Measurements from ENCODE around the gene SMIM17. TPM values are rescaled to one million over a fixed set of nuclear protein-coding genes. Genes with fewer than 3 reads are reported as not detected.

The SMIM17 gene
- total and polyA plus RNA-seq, 2 of the 13 experiments (the other 11 are each of a cell fraction or from before 2014, with no cell fraction given): 0.21 to 0.53 TPM

DNA sequence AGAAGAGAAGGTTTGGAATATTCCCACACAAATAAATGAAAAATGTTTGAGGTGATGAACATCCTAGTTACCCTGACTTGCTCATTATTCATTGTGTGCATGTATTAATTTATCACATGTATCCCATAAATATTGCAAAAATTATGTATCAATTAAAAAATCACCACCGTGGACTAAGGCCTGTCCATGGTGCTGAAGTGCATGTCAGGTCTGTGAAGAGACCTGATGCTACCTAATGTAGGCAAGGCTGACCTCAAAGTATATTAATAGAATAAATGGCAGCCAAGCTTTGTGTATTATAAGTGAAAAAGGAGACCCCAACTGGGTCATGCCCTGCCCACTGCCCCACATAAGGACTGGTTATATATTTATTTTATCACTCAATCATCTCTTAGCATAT, 63.0 kb downstream of the SMIM17 start:
- CTCF ChIA-PET (ENCODE audit: low intra/inter-chr PET ratio, low total read pairs): no interaction called here
- no peaks in the 10 kb centered on the region for H3K27me3 ChIP-seq (ENCODE audit: control insufficient read depth in 1 of 2, insufficient read depth in 2 of 2, low read length in 2 of 2)
- BruUV-seq (replicated peaks): no TSS peak

More for the DNA sequence above, 63.0 kb downstream of the SMIM17 start:
- peaks cover 29% of the 10 kb centered on the region for H3K9me3 ChIP-seq (ENCODE audit: low read length)
- H3K4me2 ChIP-seq (ENCODE audit: low read depth, low read length): no peak overlapping the region
- H3K4me3 ChIP-seq (replicated peaks in 1 of 3; ENCODE audit: insufficient read depth in 1 of 3, low read depth in 2 of 3, low read length in 3 of 3): no peak overlapping the region
- 67% methylated on average over 1 of the region's 1 CpG for WGBS (ENCODE audit: low lambda C conversion rate)
- POLR2A ChIA-PET: no interaction called here
- no peaks in the 10 kb centered on the region for H3K36me3 ChIP-seq (replicated peaks in 1 of 2; ENCODE audit: control insufficient read depth in 1 of 2, insufficient read depth in 2 of 2, low read length in 2 of 2)
- ATAC-seq (no peak), FAIRE-seq (no peak), DNase-seq (ENCODE audit: low spot score) (no peak)
- TF ChIP-seq MTF2 (CRISPR knock-in tag; IDR thresholded peaks at IDR 0.05; ENCODE audit: borderline replicate concordance) (no peak), POGZ (CRISPR knock-in tag; IDR thresholded peaks at IDR 0.05) (no peak), ZNF12 (CRISPR knock-in tag; IDR thresholded peaks at IDR 0.05) (no peak), CENPX (CRISPR knock-in tag; IDR thresholded peaks at IDR 0.05) (no peak), MIER2 (CRISPR knock-in tag; IDR thresholded peaks at IDR 0.05) (peak; percentile 92), ZKSCAN5 (CRISPR knock-in tag; IDR thresholded peaks at IDR 0.05) (no peak), AKAP8 (CRISPR knock-in tag; IDR thresholded peaks at IDR 0.05) (no peak), SAP130 (CRISPR knock-in tag; IDR thresholded peaks at IDR 0.05; ENCODE audit: low read depth) (no peak), ZFY (CRISPR knock-in tag; IDR thresholded peaks at IDR 0.05) (no peak)
- TF ChIP-seq, protein P1, sequence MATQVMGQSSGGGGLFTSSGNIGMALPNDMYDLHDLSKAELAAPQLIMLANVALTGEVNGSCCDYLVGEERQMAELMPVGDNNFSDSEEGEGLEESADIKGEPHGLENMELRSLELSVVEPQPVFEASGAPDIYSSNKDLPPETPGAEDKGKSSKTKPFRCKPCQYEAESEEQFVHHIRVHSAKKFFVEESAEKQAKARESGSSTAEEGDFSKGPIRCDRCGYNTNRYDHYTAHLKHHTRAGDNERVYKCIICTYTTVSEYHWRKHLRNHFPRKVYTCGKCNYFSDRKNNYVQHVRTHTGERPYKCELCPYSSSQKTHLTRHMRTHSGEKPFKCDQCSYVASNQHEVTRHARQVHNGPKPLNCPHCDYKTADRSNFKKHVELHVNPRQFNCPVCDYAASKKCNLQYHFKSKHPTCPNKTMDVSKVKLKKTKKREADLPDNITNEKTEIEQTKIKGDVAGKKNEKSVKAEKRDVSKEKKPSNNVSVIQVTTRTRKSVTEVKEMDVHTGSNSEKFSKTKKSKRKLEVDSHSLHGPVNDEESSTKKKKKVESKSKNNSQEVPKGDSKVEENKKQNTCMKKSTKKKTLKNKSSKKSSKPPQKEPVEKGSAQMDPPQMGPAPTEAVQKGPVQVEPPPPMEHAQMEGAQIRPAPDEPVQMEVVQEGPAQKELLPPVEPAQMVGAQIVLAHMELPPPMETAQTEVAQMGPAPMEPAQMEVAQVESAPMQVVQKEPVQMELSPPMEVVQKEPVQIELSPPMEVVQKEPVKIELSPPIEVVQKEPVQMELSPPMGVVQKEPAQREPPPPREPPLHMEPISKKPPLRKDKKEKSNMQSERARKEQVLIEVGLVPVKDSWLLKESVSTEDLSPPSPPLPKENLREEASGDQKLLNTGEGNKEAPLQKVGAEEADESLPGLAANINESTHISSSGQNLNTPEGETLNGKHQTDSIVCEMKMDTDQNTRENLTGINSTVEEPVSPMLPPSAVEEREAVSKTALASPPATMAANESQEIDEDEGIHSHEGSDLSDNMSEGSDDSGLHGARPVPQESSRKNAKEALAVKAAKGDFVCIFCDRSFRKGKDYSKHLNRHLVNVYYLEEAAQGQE (IDR thresholded peaks at IDR 0.05; ENCODE audit: borderline replicate concordance in 1 of 2, low read depth in 1 of 2, low read length in 2 of 2): peak; percentile 51 to 94
- TF ChIP-seq, protein P2, sequence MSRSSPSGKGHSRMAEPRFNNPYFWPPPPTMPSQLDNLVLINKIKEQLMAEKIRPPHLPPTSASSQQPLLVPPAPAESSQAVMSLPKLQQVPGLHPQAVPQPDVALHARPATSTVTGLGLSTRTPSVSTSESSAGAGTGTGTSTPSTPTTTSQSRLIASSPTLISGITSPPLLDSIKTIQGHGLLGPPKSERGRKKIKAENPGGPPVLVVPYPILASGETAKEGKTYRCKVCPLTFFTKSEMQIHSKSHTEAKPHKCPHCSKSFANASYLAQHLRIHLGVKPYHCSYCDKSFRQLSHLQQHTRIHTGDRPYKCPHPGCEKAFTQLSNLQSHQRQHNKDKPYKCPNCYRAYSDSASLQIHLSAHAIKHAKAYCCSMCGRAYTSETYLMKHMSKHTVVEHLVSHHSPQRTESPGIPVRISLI (CRISPR knock-in tag; IDR thresholded peaks at IDR 0.05; ENCODE audit: borderline replicate concordance): no peak
- TF ChIP-seq, protein P3, sequence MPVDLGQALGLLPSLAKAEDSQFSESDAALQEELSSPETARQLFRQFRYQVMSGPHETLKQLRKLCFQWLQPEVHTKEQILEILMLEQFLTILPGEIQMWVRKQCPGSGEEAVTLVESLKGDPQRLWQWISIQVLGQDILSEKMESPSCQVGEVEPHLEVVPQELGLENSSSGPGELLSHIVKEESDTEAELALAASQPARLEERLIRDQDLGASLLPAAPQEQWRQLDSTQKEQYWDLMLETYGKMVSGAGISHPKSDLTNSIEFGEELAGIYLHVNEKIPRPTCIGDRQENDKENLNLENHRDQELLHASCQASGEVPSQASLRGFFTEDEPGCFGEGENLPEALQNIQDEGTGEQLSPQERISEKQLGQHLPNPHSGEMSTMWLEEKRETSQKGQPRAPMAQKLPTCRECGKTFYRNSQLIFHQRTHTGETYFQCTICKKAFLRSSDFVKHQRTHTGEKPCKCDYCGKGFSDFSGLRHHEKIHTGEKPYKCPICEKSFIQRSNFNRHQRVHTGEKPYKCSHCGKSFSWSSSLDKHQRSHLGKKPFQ (CRISPR knock-in tag; IDR thresholded peaks at IDR 0.05; ENCODE audit: insufficient replicate concordance): no peak
- no peak overlapping the region for H2AFZ ChIP-seq (ENCODE audit: low read length)
- no peaks in the 10 kb centered on the region for H4K20me1 ChIP-seq (ENCODE audit: insufficient read depth, low read length)
- no peak overlapping the region for H3K9ac ChIP-seq (ENCODE audit: insufficient read depth, low read depth, low read length)
- no peaks in the 10 kb centered on the region for H3K79me2 ChIP-seq (ENCODE audit: insufficient read depth, low read length)
- H3K4me1 ChIP-seq (ENCODE audit: insufficient read depth, low read length): no peaks in the 10 kb centered on the region
- H3K27ac ChIP-seq (ENCODE audit: extremely low read length, insufficient read depth, low read length): no peak overlapping the region
- intact Hi-C loops (cut with micrococcal nuclease; ENCODE audit: unreplicated experiment) (no loop called here), in situ Hi-C loops (cut with HindIII; ENCODE audit: extremely low pct_ligation_motif_present, low pct_unique_long_range_greater_than_20kb) (no loop called here)

All from HepG2 (cell line).